HuH-7 (cell line): ENCODE results near the gene ZHX3.
"Not testable (repeated sequence)": the region's sequence is repeated elsewhere in the genome, so short reads cannot be mapped to it uniquely, and the experiment has no call there.

Experiments used
- DNase-seq: peaks from one replicate; pipeline ENCODE4 v3.0.0; 2011; ENCODE audit warnings: low spot score

ZHX3 gene

DNA sequence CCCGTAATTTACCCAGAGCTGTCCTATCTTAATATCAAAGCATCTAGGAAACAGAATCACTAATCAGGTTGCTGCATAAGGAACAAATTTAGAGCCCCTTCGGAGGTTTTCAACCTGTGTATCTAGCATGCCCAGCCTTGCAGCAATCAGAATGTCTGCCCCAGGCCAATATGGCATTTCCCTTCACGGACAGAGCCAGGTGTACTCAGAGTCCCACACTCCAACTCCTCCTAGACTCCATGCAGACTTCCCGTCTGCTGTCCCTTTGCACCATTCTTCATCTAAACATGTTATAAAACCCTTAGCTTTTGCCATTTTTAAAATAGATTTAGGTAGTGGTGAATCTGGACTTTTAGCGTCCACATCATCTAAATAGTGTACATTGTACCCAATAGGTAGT lies 61.0 kb downstream of the ZHX3 start:
- no peak for DNase-seq

DNA sequence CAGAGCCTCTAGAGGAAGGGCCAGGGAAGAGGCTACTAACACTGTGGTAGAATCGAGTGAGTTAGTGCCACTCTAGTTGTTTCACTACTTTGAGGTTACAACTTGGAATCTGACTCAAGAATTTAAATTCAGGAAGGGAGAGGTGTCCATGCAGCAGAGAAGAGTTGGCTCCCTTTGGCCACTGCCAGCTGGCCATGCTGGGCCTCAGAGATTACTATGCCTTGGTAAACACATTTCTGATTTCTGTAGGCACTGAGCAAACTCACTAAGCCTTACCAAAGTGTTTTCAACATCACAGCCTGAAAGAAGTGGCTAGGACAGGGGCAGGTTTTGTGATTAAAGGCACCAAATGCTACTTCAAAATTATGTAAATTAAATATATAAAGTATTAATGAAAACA lies 61.9 kb downstream of the ZHX3 start:
- no peak for DNase-seq

DNA sequence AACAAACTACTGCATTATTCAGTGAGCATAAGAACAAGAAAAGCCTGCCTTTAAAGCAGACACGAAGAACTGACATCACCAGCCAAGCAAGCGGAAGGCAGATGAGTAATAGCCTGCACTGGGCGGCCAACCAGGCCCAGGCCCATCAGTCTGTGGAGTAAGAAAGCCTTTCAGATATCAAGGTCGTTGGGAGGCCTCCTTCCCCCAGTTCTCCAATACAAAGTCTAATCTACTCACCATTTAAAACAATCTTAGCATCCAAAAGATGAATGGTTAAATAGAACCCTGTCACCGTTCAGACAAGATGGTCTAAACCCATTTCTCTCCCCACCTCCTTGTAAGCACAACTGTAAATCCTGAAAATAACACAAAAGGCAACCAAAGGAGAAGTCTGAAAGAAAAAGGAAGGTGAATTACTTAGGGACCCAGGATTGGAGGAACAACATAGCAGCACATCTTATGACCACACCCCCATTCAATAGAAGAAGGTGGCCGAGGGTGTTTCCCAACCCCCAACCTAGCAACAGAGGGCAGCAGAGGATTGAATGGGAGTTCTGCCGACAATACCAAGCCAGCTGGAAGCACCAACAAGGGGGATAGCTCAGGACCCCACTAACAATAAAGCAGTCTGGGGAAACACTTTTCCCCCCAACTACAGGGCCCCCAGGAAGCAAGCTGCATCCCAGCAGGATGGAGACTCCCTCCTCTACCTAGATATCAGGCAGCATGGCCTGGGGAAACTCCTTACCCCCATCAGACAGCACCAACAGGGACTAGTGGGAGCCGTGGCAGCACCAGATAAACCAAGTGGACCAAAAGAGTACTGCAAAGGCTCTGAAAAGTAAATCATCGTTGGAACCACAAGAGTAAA lies 67.9 kb downstream of the ZHX3 start:
- DNase-seq, result peak; percentile 24

DNA sequence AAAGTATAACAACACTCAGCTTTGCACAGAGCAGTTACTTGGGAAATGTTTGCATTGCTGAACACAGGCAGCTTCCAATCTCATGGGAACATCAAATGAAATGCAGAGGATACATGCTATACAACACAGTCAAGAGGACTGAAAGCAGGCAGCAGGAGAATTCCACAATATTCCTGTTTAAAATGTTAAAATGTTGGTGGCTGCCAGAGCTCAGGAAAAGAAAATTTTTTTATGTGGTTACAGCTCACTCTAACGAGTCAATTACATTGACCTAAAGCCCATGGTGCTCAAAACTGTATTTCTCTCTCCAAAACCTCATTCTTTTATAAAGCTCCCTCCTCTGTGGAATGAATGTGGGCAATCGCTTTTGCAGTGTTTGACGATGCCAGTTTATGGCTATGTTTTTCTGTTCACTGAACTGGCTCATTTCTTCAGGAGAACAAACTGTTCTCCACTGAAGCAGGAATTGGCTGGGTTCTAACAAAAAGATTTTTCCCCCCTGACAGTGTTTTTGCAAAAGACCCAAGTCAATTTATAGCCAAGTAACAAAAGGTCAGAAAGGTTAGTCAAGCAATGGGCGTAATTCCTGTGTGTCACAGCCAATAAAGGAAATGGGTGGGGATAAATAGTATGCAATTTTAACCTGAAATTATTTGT lies 69.0 kb downstream of the ZHX3 start:
- DNase-seq, result no peak

DNA sequence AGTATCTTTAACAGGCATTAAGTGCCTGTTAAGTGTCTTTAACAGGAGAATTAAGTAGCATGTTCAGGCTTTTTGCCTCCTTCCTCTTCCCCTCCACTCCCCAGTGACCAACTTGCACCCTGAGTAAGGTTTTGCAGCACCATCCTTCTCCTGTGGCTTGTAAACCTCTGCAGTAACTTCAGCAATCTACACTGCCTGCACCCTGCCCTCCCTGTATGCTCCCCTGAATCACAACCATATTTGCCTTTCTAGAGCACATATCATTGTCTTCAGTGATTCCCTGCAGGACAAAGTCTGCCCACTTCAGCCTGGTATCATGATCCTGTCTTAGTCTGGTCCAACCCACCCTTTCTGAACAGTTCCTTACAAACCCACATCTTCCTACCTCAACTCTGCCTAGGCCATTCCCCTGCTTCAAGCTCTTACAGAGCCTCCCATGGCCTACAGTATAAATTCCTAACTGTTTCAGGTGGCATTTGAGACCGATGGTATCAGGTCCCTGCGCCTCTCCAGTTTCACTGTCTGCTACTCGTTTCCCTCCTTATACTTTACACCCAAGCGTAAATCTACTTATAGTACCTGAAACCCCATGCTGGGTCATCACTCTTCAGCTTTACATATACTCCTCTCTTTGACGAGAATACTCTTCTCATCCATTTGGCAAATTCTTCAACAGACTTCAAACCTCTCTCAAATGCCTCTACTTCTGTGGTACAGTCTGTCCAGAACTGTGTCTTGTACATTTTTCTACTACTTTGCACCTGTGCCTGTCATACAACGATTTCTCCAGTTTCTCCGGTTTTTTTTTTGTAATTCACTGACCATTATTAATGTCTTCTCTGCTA lies 69.8 kb downstream of the ZHX3 start:
- no peak for DNase-seq

DNA sequence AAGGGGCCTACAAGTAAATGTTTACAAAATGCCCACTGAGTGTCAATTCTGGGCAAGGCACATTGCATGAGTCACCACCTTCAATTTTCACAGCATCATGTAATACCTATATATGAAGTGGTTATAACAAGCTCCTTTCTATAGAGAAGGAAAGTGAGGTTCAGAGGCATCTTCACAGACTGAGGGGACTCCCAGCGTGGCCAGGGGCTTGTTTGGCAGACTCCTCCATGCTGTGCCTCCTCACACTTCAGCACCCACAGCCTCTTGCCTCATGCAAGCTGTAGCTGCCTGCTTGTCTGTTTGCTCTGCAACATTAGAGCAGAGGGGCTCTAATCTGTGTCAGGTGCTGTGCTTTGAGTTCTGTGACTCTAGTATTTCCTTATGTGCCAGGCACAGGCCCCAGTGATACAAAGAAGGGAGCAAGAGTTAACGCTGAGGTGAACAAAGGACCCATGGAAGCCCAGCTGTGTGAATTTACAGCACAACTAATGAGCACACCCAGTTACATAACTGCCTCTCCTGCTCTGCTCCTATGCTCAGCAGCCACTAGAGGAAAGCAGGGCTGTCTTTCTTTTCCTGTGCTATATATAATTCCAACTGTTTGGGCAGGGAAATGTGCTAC lies 72.3 kb downstream of the ZHX3 start:
- DNase-seq, result no peak

DNA sequence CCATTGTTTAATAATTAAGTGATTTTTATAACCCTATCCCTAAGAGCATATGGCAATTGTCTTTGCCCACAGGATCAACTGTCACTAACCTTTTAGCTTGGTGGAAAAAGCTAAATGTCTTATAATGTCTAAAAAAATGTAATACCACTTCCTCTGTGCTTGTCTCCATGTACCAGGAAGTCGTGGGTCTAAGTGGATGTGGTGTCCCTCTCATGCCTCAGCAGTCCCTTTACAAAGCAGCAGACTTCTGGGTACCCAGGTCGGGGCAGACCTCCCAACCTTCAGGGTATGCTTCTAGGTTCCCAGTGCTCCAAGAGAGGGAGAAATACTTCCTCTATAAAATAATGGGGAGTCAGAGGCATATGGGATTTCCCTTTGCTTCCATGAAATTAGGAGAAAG lies 74.7 kb downstream of the ZHX3 start:
- no peak for DNase-seq

DNA sequence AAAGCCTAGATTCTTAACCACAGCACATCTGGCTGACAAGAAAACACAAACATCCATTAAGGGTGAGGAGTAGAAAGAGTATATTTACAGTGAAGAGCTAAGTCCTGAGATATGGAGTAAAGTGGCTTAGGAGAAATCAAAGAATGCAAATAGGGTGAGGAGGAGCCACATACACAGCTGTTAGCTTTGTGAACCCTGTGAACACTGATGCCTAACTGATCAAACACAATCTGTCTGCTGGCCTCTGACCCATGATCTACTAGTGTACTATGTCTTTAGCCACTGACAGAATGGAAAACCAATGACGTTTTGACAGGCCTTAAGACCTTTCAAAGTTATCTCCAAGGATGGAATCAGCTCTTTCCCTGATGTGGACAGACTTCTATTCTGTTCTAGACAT lies 75.2 kb downstream of the ZHX3 start:
- no peak for DNase-seq

DNA sequence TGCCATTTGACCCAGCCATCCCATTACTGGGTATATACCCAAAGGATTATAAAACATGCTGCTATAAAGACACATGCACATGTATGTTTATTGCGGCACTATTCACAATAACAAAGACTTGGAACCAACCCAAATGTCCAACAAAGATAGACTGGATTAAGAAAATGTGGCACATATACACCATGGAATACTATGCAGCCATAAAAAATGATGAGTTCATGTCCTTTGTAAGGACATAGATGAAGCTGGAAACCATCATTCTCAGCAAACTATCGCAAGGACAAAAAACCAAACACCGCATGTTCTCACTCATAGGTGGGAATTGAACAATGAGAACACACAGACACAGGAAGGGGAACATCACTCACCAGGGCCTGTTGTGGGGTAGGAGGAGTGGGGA lies 80.3 kb downstream of the ZHX3 start:
- DNase-seq, result not testable (repeated sequence)

DNA sequence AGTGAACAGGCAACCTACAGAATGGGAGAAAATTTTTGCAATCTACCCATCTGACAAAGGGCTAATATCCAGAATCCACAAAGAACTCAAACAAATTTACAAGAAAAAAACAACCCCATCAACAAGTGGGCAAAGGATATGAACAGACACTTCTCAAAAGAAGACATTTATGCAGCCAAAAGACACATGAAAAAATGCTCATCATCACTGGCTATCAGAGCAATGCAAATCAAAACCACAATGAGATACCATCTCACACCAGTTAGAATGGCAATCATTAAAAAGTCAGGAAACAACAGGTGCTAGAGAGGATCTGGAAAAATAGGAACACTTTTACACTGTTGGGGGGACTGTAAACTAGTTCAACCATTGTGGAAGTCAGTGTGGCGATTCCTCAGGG lies 80.7 kb downstream of the ZHX3 start:
- DNase-seq, result not testable (repeated sequence)

DNA sequence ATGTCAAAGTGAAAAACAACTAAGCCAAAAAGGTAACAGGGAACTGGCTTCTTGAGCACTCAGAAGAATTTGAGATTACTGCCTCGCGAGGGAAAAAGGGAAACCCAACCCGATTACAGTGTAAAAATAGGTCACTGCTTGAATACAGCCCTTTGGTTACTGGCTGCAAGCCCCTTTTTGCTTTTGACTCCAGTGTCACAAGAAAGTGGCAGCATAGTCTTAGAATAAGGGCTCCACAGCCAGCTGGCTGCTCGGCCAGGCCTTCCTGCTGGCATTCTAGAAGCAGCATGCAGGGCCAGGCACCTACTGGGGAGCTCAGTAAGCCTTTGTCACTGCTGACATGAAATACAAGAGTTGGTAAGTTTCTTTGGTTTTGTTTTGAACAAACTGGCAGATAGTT lies 83.0 kb downstream of the ZHX3 start:
- no peak for DNase-seq

DNA sequence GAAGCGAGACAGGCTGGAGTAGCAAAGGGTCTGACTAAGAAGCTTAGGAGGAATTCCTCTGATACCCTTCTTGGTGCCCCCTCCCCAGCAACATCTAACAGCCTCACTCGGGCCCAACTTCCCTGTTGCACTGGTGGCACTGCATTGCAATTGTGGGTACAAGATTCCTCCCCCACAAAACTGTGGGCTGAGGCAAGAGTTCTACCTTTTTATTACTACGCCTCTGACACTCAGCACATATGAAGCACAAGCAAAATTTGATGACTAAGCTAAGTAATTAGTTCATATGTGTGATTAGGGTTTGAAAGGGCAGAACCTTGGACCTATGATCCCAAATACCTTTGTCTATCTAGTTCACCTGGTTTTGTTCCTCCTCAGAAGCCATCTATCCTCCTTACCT lies 83.5 kb downstream of the ZHX3 start:
- DNase-seq, result no peak

DNA sequence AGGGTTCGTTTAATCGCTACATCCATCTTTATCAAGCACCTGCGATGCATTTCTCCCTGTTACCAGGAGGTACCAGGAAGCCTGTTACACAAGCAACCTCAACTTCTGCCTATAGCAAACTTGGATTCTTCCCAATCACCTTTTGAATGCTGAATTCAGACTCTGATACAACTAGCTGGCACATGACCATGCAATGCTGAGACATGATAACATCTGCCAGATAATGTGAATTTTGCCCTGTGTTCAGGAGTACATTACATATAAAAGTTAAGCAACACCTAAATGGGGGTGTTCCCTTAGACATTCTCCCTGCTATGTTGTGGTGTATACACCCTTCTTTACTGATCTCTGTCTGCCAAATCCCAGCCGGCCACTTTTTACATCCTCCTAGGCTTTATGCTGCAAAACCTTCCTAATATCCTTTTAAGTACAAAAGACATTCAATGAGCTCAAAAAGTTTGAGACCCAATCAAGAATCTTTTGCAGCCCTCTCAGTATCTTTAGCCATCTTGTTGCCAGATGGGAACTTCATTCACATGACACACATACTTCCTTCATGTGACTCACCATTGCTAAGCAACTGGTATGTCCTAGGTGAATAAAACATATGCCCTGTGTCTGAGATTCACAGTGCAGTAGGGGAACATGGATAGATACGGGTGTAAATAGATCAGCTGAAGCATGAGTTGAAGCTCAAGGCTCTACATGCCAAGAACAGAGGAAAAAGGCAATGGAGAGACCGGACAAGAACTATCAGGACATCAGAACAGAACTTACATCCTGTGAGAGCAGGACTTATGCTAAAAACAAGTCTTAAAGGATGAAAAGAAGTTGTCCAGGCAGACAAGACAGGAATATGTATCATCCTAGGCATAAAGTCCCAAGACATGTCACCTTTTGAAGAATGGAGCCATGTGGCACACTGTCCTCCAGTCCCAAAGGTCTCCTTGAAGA lies 84.3 kb downstream of the ZHX3 start:
- no peak for DNase-seq

DNA sequence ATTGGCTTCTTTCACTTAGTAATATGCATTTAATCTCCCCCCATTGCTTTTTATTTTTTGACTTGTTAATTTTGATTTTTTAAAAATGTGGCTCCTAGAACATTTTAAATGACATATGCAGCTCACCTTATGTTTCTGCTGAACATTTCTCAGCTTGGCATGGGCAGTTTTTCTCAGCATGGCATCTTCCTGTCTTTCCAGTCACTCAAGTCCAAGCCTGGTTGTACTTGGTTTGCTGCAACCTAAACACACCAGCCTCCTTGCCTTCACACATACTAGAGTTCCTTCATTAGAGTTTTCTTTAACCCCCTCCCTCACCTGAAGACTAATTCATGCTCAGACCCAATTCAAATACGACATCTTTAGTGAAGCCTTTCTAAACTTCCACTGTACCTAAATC lies 86.4 kb downstream of the ZHX3 start:
- no peak for DNase-seq

DNA sequence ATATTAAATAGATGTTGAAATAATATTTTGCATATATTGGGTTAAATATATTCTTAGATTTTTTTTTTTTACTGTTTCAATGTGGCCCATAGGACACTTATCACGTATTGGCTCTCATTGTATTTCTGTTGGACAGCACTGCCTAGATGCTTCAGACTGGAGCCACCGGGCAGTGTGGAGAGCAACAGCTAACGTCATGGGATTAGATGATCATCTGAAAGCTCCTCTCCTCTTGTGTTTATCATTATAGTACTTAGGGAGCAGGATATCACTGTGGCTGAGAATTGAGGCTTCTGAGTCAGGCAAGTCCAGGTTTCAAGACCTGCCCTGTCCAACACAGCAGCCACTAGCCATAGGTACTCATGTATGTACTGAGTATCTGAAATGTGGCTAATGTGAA lies 87.4 kb downstream of the ZHX3 start:
- DNase-seq, result no peak

DNA sequence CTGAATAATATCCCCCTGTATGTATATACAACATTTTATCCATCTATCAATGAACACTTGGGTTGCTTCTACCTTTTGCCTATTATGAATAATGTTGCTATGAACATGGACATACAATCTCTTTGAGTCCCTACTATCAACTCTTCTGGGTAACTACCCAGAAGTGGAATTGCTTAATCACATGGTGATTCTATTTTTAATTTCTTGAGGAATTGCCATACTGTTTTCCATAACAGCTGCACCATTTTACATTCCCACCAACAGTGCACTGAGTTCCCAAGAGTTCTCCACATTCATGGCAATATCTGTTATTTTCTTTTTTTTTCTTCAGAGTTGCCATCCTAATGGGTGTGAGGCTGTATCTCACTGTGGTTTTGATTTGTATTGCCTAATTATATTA lies 88.3 kb downstream of the ZHX3 start:
- no peak for DNase-seq

DNA sequence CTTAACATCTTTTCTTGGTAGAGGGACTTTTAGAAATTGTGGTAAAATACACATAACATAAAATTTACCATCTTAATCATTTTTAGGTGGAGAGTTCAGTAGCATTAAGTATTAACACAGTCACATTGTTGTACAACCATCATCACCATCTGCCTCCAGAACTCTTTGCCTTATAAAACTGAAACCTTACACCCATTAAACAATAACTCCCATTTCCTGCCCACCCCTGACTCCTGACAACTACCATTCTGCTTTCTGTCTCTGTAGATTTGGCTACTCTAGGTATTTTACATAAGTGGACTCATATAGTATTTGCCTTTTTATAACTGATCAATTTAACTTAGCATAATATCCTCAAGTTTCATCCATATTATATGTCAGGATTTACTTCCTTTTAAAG lies 88.7 kb downstream of the ZHX3 start:
- DNase-seq, result no peak

DNA sequence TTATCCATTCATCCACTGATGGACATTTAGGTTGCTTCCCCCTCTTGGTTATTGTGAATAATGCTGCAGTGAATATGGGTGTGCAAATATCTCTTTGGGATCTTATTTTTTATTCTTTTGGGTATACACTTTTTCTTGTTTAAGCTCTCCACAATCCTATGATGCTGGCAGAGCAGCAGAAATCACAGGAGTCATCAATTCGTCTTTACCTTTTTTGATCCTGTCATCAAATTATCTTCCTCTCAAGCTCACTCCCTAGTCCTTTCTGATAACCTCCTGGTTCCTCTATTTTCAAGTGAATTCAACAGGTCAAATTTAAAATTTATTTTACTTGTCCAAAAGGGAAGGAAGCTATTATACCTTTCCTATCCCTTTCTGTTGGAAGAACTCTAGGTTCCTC lies 91.1 kb downstream of the ZHX3 start:
- no peak for DNase-seq

DNA sequence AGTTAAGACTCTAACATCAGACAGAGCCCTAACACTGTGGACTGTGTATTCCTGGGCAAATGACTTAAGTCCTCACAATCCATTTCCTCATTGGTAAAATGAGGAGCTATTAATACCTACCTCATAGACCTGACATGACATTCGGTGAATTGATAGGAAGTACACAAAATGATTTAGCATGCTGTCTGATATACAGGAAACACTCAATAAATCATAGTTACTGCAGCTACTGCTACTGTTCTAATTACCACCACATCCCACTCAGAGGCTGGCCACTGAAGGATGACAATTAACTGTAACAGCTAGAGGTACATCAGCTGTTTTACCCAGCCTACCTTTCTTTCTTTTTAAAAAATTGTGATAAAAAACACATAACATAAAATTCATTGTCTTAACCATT lies 92.4 kb downstream of the ZHX3 start:
- no peak for DNase-seq

DNA sequence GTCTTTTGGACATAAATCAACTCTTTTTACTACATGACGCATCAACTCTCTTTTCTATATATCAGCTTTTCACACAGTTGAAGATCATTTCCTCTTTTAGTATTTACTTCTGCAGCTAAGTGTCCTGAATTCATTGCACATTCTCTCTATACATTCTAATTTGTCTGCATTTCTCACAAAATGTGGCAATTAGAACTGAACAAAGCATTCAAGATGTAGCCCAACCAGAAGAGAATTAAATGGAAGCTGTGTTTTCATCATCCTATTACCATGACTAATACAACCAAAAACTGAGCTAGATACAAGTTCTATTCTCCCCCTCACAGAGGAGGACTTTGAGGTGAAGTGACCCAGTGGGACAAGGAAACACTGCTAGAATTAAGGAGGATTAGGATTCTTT lies 93.2 kb downstream of the ZHX3 start:
- DNase-seq, result no peak

DNA sequence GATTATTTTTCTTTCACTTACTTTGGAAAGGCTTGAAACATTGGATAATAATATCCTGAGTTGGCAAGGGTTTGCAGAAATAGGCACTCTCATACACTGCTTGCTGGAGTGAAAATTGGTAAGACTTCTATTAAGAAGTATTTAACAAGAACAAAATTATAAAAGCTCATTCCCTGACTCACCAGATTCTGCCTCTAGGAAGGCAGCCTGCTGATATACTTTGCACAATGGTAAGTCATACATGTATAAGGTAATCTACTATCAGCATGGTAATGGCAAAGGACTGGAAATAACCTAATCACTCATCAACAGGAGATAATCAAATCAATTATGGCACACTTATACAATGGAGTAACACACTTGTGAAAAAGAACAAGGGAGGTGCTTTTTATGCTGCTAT lies 94.4 kb downstream of the ZHX3 start:
- DNase-seq, result no peak
